TTC549 (cell line): ENCODE measurements around the gene NTN1.

ENCODE experiments used
- FAIRE-seq: peaks from 2 replicates; lab custom pipeline; 2012; peaks lifted over from hg19 to GRCh38; lab: Jason Lieb, UNC

NTN1 gene

DNA sequence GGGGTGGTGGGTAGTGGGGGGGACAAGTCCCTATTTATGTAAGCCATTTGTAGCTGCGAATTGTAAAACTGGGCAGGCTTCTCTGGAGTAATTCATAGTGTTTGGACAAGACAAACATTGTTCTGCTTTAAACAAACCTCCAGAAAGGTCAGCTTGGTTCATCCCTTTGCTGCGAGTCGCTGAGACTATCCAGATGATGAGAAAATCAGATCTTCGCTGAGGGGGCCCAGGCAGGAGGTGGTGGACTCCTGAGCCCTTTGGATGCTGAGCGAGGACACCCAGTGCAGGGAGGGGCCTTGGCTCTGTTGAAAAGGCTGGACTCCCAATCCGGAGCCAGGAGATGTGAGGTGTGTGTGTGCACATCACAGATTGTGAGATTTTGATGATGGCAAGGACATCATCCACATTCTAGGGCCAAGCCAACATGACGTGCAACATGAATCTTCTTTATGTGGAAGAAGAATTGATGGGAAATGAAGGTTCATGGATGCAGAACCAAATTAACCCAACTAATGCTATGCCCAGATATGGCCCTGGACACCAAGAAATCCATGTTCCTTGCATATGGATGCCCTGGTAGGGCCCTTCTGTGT is 15.0 kb upstream of the NTN1 start:
- FAIRE-seq, result no peak

DNA sequence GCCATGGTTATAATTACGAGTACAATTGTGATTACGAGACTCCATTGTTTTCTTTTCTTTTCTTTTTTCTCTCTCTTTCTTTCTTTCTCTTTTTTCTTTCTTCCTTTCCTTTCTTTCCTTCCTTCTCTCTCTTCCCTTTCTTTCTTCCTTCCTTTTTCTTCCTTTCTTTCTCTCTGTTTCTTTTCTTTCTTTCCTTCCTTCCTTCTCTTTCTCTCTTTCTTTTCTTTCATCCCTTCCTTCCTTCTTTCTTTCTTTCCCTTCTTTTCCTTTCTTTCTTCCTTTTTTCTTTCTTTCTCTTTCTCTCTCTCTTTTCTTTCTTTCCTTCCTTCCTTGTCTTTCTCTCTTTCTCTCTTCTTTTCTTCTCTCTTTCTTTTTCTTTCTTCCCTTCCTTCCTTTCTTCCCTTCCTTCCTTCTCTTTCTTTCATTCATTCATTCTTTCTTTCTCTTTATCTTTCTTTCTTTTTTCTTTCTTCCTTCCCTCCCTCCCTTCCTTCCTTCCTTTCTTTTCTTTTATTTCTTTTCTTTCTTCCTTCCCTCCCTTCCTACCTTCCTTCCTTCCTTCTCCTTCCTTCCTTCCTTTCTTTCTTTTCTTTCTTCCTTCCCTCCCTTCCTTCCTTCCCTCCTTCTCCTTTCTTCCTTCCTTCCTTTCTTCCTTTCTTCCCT is 14.1 kb upstream of the NTN1 start:
- no peak for FAIRE-seq

DNA sequence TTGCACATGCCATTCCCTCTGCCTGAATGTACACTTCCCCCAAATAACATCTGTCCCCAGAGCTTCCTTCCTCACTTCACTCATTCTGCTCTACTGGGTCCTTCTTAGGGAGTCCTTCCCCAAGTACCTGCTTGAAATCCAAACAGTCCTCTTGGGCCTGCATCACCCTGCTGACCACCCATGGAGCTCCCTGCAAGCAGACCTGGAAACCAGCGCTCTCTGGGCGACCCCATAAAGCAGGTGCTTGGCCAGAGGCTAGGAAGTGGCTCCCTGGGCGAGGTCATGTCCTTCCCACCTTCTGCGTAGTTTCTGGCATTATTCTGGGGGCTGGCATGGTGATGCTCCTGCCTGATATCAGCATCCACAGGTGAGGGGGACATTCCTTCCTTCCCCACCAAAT is 12.2 kb upstream of the NTN1 start:
- no peak for FAIRE-seq

DNA sequence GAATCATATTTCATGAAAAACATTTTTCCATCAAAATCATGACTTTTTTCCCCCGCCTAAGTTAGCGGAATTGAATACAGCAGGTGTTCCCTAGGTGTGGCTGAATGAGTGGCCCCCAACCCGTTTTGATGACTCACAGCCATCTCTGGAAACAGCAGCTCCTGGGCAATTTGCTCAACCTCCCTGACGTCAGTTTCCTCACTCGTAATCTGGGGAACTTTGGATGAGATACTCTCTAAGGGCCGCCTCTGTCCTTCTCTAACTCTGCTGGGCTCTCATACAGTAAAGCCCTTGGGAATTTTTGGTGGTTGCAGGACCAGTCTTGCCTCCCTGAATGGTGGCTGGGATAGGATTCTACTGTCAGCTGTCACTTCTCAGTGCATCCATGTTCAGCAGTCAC is 11.6 kb upstream of the NTN1 start:
- FAIRE-seq, result no peak

DNA sequence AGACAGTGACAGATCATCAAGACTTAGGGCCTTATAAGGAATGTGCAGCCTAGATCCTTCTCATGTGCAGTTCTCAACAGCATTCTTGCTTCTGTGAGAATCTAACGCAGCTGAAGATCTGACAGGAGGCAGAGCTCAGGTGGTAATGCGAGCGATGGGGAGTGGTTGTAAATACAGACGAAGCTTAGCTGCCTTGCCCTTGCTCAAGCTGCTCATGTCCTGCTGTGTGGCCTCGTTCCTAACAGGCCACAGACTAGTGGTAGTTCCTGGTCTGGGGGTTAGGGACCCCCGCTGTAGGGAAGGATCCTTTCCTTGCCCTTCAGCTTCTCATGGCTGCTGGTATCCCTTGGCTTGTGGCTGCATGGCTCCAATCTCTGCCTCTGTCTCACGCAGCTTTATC is 10.3 kb upstream of the NTN1 start:
- FAIRE-seq, result no peak

DNA sequence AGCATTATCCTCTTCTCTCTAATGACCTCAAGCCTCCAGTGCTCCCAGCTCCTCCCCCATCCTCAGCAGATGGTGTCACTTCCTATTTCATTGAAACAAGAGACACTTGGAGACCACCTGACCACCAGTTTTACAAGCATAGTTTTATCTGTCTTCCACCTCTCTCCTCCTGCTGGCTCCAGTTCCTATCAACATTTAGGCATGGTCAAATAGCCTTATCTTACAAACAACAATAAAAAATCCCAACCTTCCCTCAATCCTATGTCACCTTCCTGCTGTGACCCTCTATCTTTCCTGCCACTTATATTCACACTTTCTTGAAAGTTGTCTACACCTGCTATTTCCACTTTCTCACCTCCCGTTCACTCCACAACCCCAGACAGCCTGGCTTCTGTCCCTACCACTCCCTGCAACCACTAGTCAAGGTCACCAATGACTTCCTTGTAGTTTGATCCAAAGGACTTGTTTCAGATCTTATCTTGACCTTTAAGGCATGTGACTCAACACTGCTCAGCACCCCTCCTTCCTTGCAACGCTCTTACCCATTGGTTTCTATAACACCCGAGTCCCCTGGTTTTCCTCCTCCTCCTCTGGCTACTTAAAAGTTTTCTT is 4.3 kb upstream of the NTN1 start:
- no peak for FAIRE-seq

DNA sequence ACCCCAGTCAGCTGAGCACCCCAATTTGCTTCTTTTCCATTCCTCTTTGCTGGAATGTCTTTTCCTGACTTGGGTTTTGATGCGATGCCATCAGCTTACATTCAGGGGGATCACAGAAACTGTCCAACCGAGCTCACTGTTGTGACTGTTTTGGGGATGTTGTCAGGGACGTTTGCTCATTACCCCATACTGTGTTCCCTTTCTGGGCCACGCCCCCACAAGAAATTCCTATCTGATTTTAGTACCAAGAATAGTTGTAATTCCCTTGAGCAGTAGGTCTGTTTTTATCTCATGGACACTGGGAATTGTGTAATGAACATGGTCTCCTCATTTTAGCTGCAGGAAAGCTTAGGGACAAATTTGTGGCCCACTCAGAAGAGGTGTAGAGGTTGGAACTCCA is 2.6 kb upstream of the NTN1 start:
- no peak for FAIRE-seq

DNA sequence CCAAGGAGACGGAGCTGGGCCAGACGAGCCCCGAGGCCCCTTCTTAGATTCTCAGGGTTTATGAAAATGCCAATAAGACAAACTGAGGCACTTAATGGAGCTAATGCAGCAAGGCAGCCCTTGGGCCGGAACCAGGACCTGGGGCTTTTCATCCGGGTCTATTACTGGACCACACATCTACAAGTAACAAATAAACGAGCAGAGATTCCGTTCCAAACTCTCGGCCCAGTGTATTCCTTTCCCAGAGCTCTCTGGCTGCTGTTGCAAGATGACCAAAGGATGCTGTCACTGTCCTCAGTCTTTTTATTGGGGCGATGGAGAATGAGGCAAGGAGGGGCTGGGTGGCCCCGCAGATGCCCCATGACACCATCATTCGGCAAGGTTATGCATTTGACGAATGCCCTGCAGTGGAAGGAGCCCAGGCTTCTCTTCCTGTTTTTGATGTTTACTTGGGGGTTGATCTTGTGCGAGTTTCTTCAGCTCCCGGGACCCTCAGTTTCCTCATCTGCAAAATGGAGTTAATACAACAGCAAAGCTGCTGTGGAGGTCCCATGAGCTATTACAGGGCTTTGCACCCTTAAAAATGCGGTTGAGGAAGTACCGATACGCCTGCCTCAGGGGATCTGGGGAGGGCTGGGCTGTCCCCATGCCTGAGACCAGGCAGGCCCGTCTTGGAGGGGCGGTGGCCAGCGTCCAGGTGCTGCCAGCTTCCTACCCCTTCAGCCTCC is 1.1 kb upstream of the NTN1 start:
- FAIRE-seq, result no peak

DNA sequence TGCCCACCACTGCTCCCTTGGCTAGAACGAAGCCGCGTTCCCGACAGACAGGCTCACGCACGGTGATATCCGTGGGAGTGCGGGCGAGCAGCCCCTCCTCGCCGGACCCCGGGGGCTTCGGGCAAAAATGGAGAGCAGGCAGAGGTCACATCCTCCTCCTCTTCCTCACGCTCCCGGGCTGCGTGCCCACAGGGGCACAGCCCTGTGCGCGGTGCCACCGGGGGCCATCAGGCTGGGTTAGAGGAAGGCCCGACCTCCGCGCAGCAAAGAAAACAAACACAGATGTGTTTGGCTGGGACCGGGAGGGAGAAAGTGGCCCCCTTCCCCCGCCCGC is 519 bp upstream of the NTN1 start:
- no peak for FAIRE-seq

DNA sequence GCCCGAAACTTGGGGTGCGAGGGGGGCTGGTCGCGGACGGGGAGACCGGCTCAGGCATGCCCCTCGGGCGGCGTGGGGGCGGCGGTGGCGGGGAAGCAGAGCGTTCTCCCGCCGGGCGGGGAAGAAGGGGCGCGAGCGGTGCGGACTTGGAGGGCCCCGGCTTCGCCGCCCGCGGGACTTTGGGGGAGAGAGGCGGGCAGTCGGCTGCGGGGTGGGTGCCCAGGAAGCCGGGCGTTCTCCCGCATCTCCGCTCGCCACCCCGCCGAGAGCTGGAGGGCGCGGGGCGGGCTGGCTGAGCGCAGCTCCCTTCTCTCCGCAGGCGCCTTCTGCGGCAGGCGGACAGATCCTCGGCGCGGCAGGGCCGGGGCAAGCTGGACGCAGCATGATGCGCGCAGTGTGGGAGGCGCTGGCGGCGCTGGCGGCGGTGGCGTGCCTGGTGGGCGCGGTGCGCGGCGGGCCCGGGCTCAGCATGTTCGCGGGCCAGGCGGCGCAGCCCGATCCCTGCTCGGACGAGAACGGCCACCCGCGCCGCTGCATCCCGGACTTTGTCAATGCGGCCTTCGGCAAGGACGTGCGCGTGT is 772 bp downstream of the NTN1 start:
- FAIRE-seq, result no peak

DNA sequence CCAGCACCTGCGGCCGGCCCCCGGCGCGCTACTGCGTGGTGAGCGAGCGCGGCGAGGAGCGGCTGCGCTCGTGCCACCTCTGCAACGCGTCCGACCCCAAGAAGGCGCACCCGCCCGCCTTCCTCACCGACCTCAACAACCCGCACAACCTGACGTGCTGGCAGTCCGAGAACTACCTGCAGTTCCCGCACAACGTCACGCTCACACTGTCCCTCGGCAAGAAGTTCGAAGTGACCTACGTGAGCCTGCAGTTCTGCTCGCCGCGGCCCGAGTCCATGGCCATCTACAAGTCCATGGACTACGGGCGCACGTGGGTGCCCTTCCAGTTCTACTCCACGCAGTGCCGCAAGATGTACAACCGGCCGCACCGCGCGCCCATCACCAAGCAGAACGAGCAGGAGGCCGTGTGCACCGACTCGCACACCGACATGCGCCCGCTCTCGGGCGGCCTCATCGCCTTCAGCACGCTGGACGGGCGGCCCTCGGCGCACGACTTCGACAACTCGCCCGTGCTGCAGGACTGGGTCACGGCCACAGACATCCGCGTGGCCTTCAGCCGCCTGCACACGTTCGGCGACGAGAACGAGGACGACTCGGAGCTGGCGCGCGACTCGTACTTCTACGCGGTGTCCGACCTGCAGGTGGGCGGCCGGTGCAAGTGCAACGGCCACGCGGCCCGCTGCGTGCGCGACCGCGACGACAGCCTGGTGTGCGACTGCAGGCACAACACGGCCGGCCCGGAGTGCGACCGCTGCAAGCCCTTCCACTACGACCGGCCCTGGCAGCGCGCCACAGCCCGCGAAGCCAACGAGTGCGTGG is 1.5 kb downstream of the NTN1 start:
- FAIRE-seq, result no peak

DNA sequence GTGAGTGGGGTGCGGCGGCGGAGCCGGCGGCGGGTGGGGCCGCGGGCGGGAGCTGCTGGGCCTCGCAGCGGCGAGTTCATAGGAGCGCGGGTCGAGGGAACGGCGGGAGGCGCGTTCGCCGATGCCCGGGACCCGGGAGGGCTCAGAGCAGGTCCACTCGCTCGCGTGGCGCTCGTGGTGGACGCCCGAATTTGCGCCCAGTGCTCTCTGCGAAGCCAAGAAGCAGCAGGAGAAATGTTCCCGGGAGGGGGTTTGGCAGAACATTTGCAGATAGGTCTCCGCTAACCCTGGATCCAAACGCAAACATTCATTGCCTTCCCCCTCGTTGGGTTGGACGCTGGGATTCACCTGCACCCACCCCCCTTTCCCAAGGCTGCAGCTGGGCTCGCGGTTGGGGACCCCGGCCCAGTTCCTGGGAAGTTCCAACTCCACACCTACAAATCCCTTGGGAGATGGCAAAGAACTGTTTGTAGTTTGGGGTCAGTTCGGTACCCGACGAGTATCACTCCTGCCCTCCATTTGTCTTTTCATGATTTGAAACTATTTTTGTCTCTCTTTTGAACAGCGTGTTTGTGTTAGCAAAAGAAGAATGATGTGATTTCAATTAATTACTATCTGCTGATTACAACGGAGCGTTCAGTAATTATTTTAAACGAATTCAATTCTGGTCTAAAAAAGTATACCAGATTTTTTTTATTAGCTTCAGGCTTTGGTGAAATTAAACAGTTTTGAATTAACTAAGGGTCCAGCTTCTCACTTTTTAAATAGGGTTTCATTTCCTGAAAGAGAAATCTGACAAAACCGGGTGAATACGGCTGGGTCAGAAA is 2.3 kb downstream of the NTN1 start:
- FAIRE-seq, result no peak

DNA sequence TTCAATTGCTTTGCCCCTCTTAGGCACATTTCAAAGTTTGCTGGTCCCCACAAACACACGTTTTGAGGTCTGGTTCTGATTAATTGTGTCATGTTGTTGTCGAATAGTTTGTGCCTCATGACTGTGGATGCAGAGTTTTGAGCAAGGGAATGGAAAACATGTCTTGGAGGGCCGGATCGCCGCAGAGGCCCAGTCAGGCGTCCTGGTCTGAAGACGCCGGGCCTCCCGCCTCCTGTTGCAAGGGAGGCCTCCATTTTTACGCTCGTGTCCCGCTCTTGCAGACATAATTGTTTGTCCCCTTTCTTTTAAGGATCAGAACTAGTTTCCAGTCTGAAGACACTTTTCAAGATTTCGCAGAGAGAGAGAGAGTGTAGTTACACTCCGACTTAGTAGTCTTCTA is 3.2 kb downstream of the NTN1 start:
- FAIRE-seq, result no peak

DNA sequence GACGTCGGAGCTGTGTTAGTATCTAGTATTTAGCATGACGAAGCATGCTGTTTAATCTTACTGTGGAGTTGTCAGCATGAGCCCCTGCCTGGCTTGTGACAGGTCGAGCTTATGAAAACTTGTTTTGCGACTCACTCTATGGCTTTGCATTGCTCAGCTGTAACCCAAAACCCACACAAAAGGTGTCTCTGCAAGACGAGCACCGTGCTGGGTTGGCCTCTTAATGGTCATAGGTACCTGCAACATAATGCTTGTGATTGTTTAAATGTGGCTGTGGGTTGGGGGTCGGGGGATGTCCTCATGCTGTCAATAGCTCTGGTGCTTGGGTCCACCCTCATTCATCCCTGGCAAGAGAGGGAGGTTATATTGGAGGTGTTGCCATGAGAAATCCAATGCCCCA is 5.4 kb downstream of the NTN1 start:
- no peak for FAIRE-seq

DNA sequence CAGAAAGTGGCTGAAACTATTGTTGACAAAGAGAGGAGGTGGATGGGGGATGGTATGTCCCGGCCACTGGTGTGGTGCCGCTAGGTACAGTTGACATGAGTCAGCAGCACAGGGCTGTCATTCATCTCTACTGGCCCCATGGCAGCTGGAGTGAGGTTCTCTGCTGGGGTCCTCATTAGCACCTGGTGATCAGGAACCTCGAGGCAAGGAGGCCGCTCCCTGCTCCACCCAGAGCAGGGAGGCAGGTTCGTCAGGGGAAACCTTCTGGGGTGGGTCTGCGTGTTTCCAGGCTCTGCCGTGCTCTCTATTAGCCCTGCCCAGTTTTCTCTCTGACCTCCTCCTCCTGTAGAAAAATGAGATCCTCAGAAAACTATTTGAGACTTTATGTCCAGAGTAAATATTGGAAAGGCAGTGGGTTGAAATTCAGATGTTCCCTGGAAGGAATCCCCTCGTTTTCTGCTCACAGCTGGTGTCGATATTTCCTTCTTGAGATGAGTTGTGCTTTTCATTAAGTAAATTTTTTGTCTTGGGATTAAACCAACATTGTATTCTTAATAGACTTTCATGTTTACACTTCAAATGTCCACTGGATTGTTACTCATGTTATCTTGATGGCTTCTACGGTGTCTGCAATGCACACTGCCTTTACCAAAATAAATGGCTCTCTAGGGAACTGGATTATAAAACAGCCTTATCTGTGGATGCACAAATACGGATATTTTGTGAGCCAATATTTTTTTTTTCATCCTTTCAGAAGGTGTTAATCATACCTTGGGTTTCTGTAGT is 7.1 kb downstream of the NTN1 start:
- no peak for FAIRE-seq

DNA sequence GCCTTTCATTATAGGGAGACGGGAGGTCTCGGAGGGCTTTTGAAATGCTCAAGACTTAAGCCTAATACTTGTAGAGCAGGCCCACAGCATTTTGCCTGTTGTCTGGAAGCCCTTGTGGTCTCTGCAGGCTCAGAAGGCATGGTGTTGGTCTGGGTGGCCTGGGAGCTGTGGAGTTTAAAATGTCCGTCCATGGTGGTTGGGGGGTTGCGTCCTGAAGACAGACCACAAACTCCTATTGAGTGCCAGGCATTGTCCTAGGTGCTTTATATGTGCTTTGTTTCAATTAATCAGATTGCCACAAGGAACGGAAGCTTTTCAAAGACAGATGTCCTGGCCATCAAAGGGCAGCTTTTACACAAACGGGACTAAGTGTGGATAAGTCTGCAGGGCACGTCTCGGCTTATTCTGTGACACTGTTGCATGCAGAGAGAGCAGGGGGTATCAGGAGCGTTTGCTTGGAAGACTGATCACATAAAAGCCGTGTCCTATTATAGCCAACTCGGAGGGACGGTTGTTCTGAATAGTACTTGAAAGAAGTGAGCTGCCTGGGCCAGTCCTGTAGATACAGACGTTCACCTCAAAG is 7.8 kb downstream of the NTN1 start:
- FAIRE-seq, result no peak

DNA sequence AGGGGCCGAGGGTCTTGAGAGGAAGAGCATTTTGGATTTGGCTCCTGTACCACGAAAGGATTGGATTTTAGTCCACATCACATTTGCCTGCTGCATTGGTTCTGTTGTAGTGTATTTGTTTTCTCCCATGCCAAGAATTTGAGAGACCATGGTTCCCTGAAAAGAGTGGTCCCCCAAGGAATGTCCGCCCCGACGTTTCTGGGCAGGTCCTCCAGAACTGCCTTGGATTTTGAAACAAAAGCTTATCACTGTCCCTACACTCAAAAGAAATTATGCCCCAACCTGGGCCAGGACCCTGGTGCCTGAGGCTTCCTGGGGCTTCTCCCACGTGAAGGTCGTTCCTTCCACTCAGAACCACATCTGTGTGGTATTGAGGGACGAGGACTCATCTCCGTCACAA is 10.8 kb downstream of the NTN1 start:
- no peak for FAIRE-seq

DNA sequence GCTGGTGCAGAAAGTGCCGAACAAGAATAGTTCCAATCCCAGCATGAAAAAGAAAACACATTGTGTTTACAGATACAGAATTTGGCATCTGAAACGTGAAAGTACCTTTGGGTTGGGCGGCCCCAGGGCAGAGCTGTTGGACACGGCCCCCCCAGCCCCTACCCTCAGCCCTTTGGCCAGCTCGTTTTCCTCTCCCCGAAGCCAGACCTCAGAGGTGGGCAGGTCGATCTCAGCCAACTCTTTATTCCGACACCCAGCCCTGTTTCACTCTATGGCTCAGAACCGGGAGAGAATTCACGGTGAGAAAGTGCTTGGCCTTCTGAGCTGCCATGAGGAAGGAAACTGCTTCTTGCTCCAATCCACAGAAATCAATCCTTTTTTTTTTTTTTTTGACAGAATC is 11.3 kb downstream of the NTN1 start:
- FAIRE-seq, result no peak

DNA sequence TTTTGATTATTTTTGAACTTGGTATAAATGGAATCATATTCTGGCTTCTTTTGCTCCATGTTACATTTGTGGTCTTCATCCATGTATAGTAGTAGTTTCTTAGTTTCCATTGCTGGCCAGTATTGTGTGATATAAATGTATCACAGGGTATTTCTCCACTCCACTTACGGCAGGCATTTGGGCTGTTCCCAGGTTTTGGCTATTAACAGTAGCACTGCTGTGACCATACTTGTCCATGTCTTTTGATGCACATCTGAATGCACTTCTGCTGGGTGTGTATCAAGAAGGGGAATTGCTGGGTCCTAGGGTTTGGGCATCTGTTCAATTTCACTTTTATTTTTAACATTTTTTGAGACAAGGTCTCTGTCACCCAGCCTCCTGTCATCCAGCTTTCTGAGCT is 13.9 kb downstream of the NTN1 start:
- no peak for FAIRE-seq

DNA sequence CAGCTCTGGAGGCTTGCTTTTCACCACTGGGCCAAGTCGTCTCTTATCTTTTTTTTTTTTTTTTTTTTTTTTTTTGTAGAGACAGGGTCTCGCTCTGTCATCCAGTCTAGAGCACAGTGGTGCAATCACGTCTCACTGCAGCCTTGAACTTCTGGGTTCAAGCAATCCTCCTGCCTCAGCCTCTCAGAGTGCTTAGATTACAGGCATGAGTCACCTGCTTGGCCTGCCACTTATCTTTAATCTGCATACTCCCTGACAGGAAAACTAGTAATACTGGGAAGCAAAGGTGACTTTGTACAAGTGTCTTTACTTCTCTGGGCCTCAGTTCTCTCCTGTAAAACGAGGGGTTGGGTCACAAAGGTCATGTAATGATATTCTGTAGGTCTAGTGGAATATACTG is 15.0 kb downstream of the NTN1 start:
- no peak for FAIRE-seq
